GM12801 (cell line): ENCODE results near the gene TMEM9.

Experiments
- TF ChIP-seq, protein P1 (sequence below): IDR thresholded peaks from one replicate; pipeline ENCODE4 v1.5.1; 2011; ENCODE audit warnings: control low read depth; ENCODE audit not compliant: insufficient read length; ENCODE audit errors: extremely low read depth

The TMEM9 gene

DNA sequence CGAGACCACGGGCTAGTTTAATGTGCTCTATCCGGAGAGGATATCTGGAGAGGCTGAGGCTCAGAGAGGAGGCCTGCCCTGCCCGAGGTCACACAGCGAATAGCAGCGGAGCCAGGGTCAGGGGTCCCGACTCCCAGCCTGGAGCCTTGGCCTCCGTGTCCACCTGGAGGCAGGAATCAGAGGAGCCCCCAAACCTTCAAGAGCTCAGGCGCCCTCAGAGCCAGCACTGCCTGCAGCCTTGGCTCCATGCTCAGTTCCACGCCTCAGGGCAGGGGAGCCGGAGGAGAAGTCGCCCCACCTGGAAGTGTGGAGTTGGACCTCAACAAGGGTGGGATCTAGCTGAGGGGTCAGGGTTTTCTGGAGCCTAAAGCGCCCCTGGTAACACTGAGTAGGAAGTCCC lies 25.3 kb downstream of the TMEM9 start:
- TF ChIP-seq, protein P1, sequence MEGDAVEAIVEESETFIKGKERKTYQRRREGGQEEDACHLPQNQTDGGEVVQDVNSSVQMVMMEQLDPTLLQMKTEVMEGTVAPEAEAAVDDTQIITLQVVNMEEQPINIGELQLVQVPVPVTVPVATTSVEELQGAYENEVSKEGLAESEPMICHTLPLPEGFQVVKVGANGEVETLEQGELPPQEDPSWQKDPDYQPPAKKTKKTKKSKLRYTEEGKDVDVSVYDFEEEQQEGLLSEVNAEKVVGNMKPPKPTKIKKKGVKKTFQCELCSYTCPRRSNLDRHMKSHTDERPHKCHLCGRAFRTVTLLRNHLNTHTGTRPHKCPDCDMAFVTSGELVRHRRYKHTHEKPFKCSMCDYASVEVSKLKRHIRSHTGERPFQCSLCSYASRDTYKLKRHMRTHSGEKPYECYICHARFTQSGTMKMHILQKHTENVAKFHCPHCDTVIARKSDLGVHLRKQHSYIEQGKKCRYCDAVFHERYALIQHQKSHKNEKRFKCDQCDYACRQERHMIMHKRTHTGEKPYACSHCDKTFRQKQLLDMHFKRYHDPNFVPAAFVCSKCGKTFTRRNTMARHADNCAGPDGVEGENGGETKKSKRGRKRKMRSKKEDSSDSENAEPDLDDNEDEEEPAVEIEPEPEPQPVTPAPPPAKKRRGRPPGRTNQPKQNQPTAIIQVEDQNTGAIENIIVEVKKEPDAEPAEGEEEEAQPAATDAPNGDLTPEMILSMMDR: no peak

DNA sequence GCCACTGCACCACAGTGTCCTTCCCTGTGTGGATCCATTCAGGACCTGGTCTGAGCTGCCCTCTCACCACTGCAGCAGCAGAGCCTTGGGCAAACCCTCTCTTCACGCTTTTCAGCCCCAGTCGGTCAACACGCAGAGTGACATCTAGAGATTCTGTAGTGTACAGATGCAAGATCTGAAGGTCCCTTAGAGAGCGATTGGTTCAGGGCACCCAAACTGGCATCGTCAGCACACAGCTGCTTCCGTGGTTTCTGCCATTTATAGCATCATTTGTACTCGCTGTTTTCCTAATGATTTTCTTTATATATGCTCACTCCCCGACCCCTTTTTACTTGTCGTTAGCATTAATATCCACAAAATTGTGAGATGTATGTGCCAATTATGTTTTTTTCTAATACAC lies 25.8 kb downstream of the TMEM9 start:
- TF ChIP-seq, protein P1: no peak

DNA sequence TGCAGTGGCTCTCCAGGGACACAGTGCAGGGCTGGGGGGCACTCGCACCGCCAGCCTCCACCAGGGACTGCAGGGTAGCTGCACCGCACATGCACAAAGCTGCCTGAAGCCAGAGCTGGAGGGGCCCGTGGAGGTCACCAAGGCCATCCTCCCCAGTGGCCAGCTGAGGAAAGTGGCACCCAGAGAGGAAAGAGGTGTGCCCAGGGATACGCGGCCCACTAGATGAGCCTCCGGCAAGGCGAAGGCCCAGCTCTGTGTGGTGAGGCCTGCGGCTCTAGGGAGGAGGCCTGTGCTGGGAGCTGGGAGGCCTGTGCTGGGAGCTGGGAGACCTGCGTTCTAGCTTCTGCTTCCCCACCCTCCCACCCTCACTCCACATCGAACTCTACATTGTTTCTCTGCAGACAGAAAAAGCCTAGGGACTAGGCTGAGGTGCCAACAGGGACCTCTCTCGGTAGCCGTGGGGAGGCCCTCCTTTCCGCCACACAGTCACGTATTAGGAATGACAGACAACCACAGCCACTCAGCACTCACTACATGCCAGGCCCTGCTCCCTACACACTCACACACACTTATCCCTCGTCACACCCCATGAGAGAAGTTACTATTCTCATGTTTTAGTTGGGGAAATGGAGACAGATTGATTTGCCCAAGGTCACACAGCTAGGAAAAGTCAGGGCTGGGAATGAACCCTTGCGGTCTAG lies 26.4 kb downstream of the TMEM9 start:
- TF ChIP-seq, protein P1: no peak

DNA sequence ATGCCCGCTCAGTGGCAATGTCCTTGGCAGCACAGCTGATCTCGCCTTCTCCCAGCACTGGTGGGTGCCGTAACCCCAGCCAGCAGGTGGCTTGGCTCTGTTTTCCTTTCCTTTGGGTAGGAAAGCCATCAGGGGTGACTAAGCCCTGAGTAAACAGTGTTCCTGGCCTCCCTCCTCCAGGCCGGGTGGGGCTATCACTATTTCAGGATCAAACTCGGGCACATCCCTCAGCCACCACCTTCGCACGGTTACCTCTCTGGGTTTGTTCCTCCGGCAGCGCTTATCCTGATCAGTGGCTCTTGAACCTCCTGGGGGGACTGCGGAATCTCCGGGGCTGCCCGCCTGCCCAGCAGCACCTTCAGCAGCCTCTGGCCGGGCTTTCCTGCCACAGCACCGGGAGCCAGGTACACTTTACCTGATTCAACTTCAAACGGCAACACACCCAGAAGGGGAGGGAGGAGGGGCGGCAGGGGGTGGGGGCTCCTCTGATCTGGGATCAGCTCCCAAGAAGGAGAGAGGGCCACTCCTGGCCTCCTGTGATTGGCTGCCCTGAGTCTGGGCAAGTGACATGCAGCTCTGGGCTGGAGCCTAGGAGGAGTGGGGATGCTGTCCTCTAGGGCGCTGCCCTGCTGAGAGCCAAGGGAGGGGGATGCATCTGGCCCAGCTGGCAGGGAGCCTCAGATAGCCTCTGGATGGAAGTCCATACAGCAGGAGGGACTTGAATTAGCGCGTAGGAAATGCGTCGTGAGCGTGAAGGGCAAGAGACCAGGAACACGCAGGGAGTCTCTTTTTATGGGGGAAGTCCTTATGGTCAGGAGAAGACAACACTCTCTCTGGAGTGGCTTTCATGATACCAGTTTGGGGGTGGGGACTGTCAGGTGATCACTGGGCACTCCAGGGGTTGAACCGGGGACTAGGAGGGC lies 27.2 kb downstream of the TMEM9 start, which contains the start of gene ASCL5:
Gene ASCL5 (minus strand): TSS at position 353 of the 923 bp plus-strand sequence. CDS start 11,812 bp downstream, outside the sequence.
- TF ChIP-seq, protein P1: no peak

DNA sequence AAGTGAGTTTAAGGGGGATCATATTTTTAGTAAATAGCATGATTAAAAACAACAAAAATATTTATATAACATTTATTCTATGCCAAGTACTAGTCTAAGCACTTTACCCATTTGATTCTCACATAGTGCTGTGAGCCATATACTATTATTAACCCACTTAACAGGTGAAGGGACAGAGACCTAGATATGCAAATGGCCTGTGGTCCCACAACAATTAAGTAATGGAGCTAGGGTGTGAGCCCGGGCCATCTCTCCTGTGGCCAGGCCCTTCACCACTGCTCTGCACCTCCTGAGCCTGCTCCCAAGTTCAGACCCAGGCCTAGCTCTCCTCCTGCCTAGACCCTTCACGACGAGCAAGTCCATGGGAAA lies 27.8 kb downstream of the TMEM9 start:
- TF ChIP-seq, protein P1: no peak

DNA sequence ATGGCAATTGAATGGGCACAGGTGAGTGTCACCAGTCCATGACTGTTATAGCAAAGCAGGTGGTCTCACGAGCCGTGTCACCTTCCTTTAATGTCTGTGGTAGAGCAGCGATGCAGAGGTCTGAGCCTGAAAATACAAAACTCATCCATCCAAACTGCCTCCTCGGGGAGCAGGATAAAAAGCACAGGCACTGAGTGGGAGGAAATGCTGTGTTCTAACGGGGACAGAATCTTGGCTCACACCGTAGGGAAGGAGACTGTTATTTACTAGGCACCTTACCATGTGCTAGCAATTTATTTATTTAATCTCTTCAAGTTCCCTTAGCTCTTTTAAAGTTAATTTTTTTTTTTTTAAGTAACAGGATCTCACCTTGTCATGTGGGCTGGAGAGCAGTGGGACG lies 28.5 kb downstream of the TMEM9 start:
- TF ChIP-seq, protein P1: no peak

DNA sequence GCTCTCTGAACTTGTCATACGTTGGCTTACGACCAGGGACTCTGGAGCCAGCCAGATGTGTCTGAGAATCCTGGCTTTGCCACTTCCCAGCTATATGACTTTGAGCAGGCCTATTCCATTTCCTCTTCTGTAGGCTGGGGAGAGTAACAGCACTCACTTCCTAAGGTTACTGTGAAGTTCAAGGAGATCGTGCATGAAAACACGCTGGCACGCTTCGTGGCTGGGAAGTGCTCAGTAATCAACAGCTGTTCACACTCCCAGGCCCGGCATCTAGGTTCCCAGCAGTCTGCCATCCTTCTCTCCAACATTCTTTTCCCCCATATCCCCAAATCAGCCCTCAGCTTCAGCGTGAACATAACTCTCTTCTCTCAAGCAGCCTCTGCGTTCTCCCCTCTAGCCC lies 29.3 kb downstream of the TMEM9 start:
- TF ChIP-seq, protein P1: no peak
